Measurements from ENCODE around the gene PACRG. TPM values are rescaled to one million over a fixed set of nuclear protein-coding genes. Genes with fewer than 3 reads are reported as not detected.

Gene PACRG
- total RNA-seq, 1 experiment from 2014 or later = 0.44 TPM

GRCh38 chr6:163164175-163164900 is 436.6 kb downstream of the PACRG start (continued):
- TF ChIP-seq AR (CRISPR knock-in tag; IDR thresholded peaks at IDR 0.05) = no peak
- no peak for TF ChIP-seq ATF6 (CRISPR knock-in tag; IDR thresholded peaks at IDR 0.05)
- no peak for TF ChIP-seq ZNF532 (CRISPR knock-in tag; IDR thresholded peaks at IDR 0.05; ENCODE audit: borderline replicate concordance)
- TF ChIP-seq AFF4 (CRISPR knock-in tag; IDR thresholded peaks at IDR 0.05; ENCODE audit: borderline replicate concordance) = no peak
- no peak for TF ChIP-seq ZMAT4 (CRISPR knock-in tag; IDR thresholded peaks at IDR 0.05)

- TF ChIP-seq TEAD1 (CRISPR knock-in tag; IDR thresholded peaks at IDR 0.05) (no peak), SMAD4 (CRISPR knock-in tag; IDR thresholded peaks at IDR 0.05) (no peak), ZNF121 (CRISPR knock-in tag; IDR thresholded peaks at IDR 0.05) (no peak)
- no peak for DNase-seq (ENCODE audit: low spot score)
- no peak overlapping the region for H3K4me3 Mint-ChIP-seq
- no peak overlapping the region for H3K27ac Mint-ChIP-seq
- ChIA-PET CTCF (interaction anchor here (1.4 kb wide), 1 partner anchor 46 kb away, joined by 3 read pairs; no protein-coding TSS in a partner anchor), POLR2A (no interaction called here)
- no peaks in the 10 kb centered on the region for H3K4me1 Mint-ChIP-seq
- ATAC-seq = no peak; the same call in 1 of the 2 replicates
- H3K36me3 Mint-ChIP-seq = peaks cover 4% of the 10 kb centered on the region
- H3K27me3 Mint-ChIP-seq (ENCODE audit: low read depth) = no peaks in the 10 kb centered on the region
- peaks cover 13% of the 10 kb centered on the region for H3K9me3 Mint-ChIP-seq
These were observed 437.6 kb downstream of the PACRG start for GRCh38 chr6:163165155-163165910.
